DMS53 (cell line): ENCODE results near the gene NEXMIF.
"Not testable (repeated sequence)": the region's sequence is repeated elsewhere in the genome, so short reads cannot be mapped to it uniquely, and the experiment has no call there.

Source experiments
- DNase-seq: peaks from one replicate; lab custom pipeline; 2025; lab: John Stamatoyannopoulos, UW

The NEXMIF gene

DNA sequence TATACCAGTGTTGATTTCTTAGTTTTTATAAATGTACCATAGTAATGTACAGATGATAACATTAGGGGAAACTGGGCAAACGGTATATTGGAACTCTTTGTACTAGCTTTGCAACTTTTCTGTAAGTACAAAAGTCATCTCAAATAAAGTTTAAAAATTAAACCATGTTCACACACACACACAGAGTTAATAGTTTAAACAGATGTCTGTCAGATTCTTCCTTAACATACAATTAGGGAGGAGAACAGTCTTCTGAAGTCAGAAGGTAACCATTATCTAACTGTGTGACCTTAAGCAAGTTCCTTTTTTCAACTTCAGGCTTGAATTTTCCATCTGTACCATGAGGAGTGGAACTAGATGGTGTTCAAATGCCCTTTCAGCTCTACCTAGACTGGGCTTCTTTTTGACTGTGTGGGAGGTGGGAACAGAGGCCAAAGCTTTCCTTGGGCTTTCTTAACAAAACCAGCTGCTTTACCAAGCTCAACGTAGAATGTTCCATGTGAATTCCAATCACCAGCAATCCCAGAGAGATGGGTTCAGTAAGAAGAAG lies 127.8 kb downstream of the NEXMIF start:
- no peak for DNase-seq

- DNase-seq: peak; percentile 26
Observed at GRCh38 chrX:74788545-74789086, 136.6 kb downstream of the NEXMIF start.

DNA sequence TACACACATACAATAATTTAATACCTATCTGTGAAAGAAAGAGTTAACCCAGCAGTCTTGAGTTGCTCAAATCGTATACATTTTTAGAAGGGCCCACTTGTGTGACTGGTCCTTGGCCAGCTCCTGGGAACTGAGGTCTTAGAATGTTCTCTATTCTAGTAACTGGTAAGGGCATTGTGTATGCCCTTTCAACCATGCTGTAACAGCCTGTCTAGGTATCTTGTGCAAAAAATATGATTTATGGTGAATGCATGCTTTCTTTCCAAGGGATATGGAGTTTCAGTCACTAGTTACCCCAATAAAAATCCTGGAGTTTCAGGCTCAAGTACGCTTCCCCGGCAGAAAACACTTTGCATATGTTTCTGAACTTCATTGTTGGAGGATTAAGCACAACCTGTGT lies 140.6 kb downstream of the NEXMIF start:
- no peak for DNase-seq

DNA sequence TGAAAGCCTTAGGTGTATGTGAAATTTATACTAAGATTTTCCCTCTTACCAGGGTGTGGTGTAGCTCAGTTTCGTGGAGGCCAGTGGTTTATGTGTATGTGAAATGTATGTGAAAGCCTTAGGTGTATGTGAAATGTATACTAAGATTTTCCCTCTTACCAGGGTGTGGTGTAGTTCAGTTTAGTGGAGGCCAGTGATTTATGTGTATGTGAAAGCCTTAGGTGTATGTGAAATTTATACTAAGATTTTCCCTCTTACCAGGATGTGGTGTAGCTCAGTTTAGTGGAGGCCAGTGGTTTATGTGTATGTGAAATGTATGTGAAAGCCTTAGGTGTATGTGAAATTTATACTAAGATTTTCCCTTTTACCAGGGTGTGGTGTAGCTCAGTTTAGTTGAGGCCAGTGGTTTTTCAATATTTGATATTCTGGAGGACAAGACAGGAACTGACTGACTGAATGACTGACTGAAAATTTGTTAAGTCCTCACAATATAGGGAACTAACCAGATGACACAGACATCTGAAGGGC lies 143.7 kb downstream of the NEXMIF start:
- no peak for DNase-seq

DNA sequence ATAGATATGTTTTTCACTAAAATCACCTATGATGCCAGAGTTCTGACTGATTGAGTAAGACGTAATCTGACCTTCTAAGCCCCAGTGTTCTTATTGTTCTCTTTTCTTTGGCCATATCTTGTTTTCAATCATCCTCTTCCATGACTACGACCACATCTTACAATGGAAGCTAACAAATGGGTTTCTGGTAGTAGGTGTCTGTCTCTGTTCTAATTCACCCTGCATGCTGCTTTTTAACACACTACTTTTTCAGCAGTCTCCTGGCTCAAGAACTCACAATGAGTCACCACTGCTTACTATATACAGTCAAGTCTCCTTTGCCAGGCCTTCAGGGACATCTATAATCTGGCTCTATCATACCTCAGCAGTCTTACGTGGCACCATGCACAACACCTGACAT lies 146.1 kb downstream of the NEXMIF start:
- no peak for DNase-seq

GRCh38 chrX:74774988-74775387 lies 150.3 kb downstream of the NEXMIF start:
- no peak for DNase-seq

GRCh38 chrX:74736450-74736849 lies 188.8 kb downstream of the NEXMIF start:
- no peak for DNase-seq

- no peak for DNase-seq
Observed at GRCh38 chrX:74705269-74705668, 220.0 kb downstream of the NEXMIF start.

- DNase-seq: not testable (repeated sequence)
Observed at GRCh38 chrX:74701343-74701742, 223.9 kb downstream of the NEXMIF start.

DNA sequence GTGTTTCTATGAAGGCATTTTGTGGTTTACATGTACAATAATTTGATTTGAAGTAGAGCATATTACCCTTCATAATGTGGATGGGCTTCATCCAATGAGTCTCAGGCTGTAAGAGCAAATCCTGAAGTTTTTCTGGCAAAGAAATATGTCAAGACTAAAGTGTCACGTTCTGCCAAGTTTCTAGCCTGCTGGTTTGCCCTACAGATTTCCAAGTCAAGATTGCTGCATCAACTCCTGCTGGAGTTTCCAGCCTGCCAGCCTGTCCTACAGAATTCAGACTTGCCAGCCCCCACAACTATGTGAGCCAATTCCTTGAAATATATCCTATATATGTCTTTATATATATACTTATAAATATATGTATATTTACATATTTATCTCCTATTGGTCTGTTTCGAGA lies 240.8 kb downstream of the NEXMIF start:
- no peak for DNase-seq
